IMR-90 (cell line): ENCODE results near the gene TRPM3. TPM values are rescaled to one million over a fixed set of nuclear protein-coding genes. Genes with fewer than 3 reads are reported as not detected.

ENCODE experiments used
- ATAC-seq: fragments of 200-7000 bp; cut with Tn5 transposase; 2 replicates; pipeline ENCODE4 v1.9.1; 2020; ENCODE audit warnings: low read depth, mild to moderate bottlenecking, moderate library complexity
- BruUV-seq: library from RNA; stranded (reverse); fragments of 400-500 nt; replicated peaks from 2 replicates; lab custom pipeline; 2021; lab: Mats Ljungman, UMichigan
- CTCF ChIA-PET: fragments of 300-600 bp; formaldehyde crosslinking; extraction: SDS; loops from one replicate; lab custom pipeline; 2021; ENCODE audit warnings: antibody characterized with exemption; lab: Yijun Ruan, JAX
- POLR2A ChIA-PET: fragments of 300-600 bp; sonication (Branson Sonifier 250); formaldehyde crosslinking; loops from one replicate; lab custom pipeline; 2022; ENCODE audit warnings: antibody characterized with exemption; ENCODE audit not compliant: unreplicated experiment; lab: Charles Lee
- DNase-seq: peaks from one replicate; pipeline ENCODE4 v3.0.0; 2013
- H2AFZ ChIP-seq: replicated peaks from 2 replicates; pipeline ENCODE3; 2013; ENCODE audit warnings: low read length, mild to moderate bottlenecking; ENCODE audit not compliant: poor library complexity
- H2AK5ac ChIP-seq: 2 replicates; pipeline ENCODE4 v1.6.1; 2013; ENCODE audit warnings: low read depth, low read length, inconsistent platforms
- H2AK9ac ChIP-seq: replicated peaks from 2 replicates; pipeline ENCODE3; 2013; ENCODE audit warnings: mild to moderate bottlenecking, low read depth, low read length, moderate library complexity; ENCODE audit not compliant: poor library complexity
- H2BK120ac ChIP-seq: 2 replicates; pipeline ENCODE4 v1.6.1; 2013; ENCODE audit warnings: low read depth, low read length, inconsistent platforms
- H2BK15ac ChIP-seq: 3 replicates; pipeline ENCODE4 v1.6.1; 2013; ENCODE audit warnings: low read depth, low read length, inconsistent platforms
- H2BK20ac ChIP-seq: 2 replicates; pipeline ENCODE4 v1.6.1; 2013; ENCODE audit warnings: low read depth, mild to moderate bottlenecking, inconsistent platforms, low read length, moderate library complexity
- H2BK5ac ChIP-seq: 2 replicates; pipeline ENCODE4 v1.6.1; 2013; ENCODE audit warnings: mild to moderate bottlenecking, low read depth, low read length, inconsistent platforms; ENCODE audit not compliant: poor library complexity, severe bottlenecking
- H3K14ac ChIP-seq: replicated peaks from 2 replicates; pipeline ENCODE4 v1.6.1; 2013; ENCODE audit warnings: low read depth, low read length, inconsistent platforms
- H3K18ac ChIP-seq: 2 replicates; pipeline ENCODE4 v1.6.1; 2013; ENCODE audit warnings: low read depth, low read length, control low read depth
- H3K23ac ChIP-seq: 2 replicates; pipeline ENCODE4 v1.6.1; 2013; ENCODE audit warnings: low read depth, low read length, inconsistent platforms
- H3K27ac ChIP-seq: 2 replicates; pipeline ENCODE4 v1.5.1; 2013; ENCODE audit warnings: mild to moderate bottlenecking, control low read depth, low read length; ENCODE audit not compliant: insufficient read depth
- H3K27me3 ChIP-seq: 2 replicates; pipeline ENCODE4 v1.6.1; 2013; ENCODE audit warnings: low read length; ENCODE audit not compliant: control insufficient read depth, insufficient read depth
- H3K36me3 ChIP-seq: 2 replicates; pipeline ENCODE4 v1.6.1; 2013; ENCODE audit warnings: low read length, mixed read lengths; ENCODE audit not compliant: control insufficient read depth, insufficient read depth
- H3K4ac ChIP-seq: 2 replicates; pipeline ENCODE4 v1.6.1; 2013; ENCODE audit warnings: low read depth, low read length, inconsistent platforms
- H3K4me1 ChIP-seq: 2 replicates; pipeline ENCODE4 v1.6.1; 2013; ENCODE audit warnings: low read length, mixed read lengths; ENCODE audit not compliant: control insufficient read depth, insufficient read depth
- H3K4me2 ChIP-seq: 2 replicates; pipeline ENCODE4 v1.6.1; 2013; ENCODE audit warnings: low read depth, mild to moderate bottlenecking, control low read depth, low read length, moderate library complexity
- H3K4me3 ChIP-seq: 2 replicates; pipeline ENCODE4 v1.5.1; 2013; ENCODE audit warnings: low read depth, mild to moderate bottlenecking, control low read depth, low read length, moderate library complexity; ENCODE audit not compliant: insufficient read depth
- H3K56ac ChIP-seq: 2 replicates; pipeline ENCODE4 v1.6.1; 2013; ENCODE audit warnings: low read length, inconsistent platforms; ENCODE audit not compliant: insufficient read depth; ENCODE audit errors: extremely low read depth
- H3K79me1 ChIP-seq, 2 experiments: 2 replicates each; pipeline ENCODE4 v1.6.1; 2013; ENCODE audit warnings: low read length in 2 of 2, inconsistent platforms in 1 of 2, low read depth in 1 of 2
- H3K9ac ChIP-seq: 2 replicates; pipeline ENCODE4 v1.6.1; 2013; ENCODE audit warnings: low read depth, low read length, control low read depth
- H3K9me1 ChIP-seq: 2 replicates; pipeline ENCODE4 v1.6.1; 2013; ENCODE audit warnings: low read length, inconsistent platforms; ENCODE audit not compliant: insufficient read depth
- H3K9me3 ChIP-seq: 2 replicates; pipeline ENCODE4 v1.6.1; 2013; ENCODE audit warnings: low read length; ENCODE audit not compliant: control insufficient read depth, insufficient read depth
- H4K20me1 ChIP-seq: 2 replicates; pipeline ENCODE4 v1.6.1; 2013; ENCODE audit warnings: low read length, inconsistent platforms; ENCODE audit not compliant: insufficient read depth
- H4K5ac ChIP-seq: 2 replicates; pipeline ENCODE4 v1.6.1; 2013; ENCODE audit warnings: mild to moderate bottlenecking, low read depth, low read length, control low read depth
- H4K8ac ChIP-seq, 2 experiments: 2 replicates each; pipeline ENCODE4 v1.6.1; 2013; ENCODE audit warnings: low read depth in 2 of 2, low read length in 2 of 2, control low read depth in 1 of 2, inconsistent platforms in 1 of 2
- H4K91ac ChIP-seq: 2 replicates; pipeline ENCODE4 v1.6.1; 2013; ENCODE audit warnings: low read depth, low read length, inconsistent platforms; ENCODE audit not compliant: insufficient read depth
- FOS ChIP-seq: fragments of 150-350 bp; IDR thresholded peaks from 2 replicates; pipeline ENCODE4 v1.6.1; 2016; ENCODE audit warnings: low read depth, low read length
- RAD21 ChIP-seq: IDR thresholded peaks from 2 replicates; pipeline ENCODE4 v1.6.1; 2012; ENCODE audit warnings: low read length, improper control_type of control experiment
- WGBS, 2 experiments: methylation state at CpG; one replicate each; pipeline versions ENCODE4 v1.1.5 to v1.1.7; 2013; ENCODE audit warnings: missing lambda C conversion rate in 2 of 2; ENCODE audit not compliant: insufficient read length in 1 of 2; ENCODE audit errors: extremely low coverage in 2 of 2; 5-methylcytosine and 5-hydroxymethylcytosine counted together
- dilution Hi-C: fragments of 300-500 bp; cut with HindIII; formaldehyde crosslinking; loops from one replicate; pipeline ENCODE4 v1.14.3; 2018; ENCODE audit warnings: low sequenced_read_pairs; ENCODE audit not compliant: unreplicated experiment
- in situ Hi-C: fragments of 300-500 bp; cut with MboI; formaldehyde crosslinking; loops from 3 replicates; pipeline ENCODE4 v1.14.3; 2019; ENCODE audit warnings: low sequenced_read_pairs, inconsistent platforms, mixed read lengths
- intact Hi-C: fragments of 100-400 bp; cut with micrococcal nuclease; formaldehyde crosslinking; loops from 2 replicates; pipeline ENCODE4 v1.10.0; 2022
- polyA plus RNA-seq, 3 experiments: library from polyadenylated mRNA; depleted of rRNA; stranded (reverse); fragments of >200 nt; gene quantifications; 2 replicates each; pipeline ENCODE4 v1.2.3, GENCODE V29; 2012; ENCODE audit warnings: low replicate concordance in 1 of 3
- total RNA-seq: library from RNA; depleted of rRNA; stranded (reverse); fragments of >200 nt; gene quantifications from 2 replicates; pipeline ENCODE4 v1.2.3, GENCODE V29; 2012

The TRPM3 gene
- total and polyA plus RNA-seq, 2 of the 4 experiments (the other 2 are of a cell fraction) = not detected

- TF ChIP-seq RAD21 (no peak), FOS (no peak)
- no peak overlapping the region for H2AFZ ChIP-seq
- no peak overlapping the region for H3K4me3 ChIP-seq
- WGBS, 2 experiments = no CpG with 5 or more reads among the region's 2 CpGs
- no peaks in the 10 kb centered on the region for H3K27me3 ChIP-seq
- H3K18ac ChIP-seq = no peak overlapping the region
- no peak overlapping the region for H3K4me2 ChIP-seq
- H2BK20ac ChIP-seq = no peak overlapping the region
- no peak overlapping the region for H4K5ac ChIP-seq
- H3K79me1 ChIP-seq = no peaks in the 10 kb centered on the region
- no peak overlapping the region for H4K91ac ChIP-seq
- intact Hi-C loops (no loop called here), in situ Hi-C loops (no loop called here), dilution Hi-C loops (no loop called here)
- no TSS peak for BruUV-seq
- H3K9ac ChIP-seq = no peak overlapping the region
- H3K4ac ChIP-seq = no peak overlapping the region
- H2BK120ac ChIP-seq = no peak overlapping the region
- no peak overlapping the region for H3K56ac ChIP-seq
- no peak overlapping the region for H2AK9ac ChIP-seq
- H2BK5ac ChIP-seq = no peak overlapping the region
- no peaks in the 10 kb centered on the region for H4K20me1 ChIP-seq
- H3K9me1 ChIP-seq = no peaks in the 10 kb centered on the region
- no peak overlapping the region for H3K27ac ChIP-seq
- no peak overlapping the region for H3K23ac ChIP-seq
- H3K36me3 ChIP-seq = no peaks in the 10 kb centered on the region
- H3K4me1 ChIP-seq = no peaks in the 10 kb centered on the region
- H2AK5ac ChIP-seq = no peak overlapping the region
- ChIA-PET CTCF (no interaction called here), POLR2A (no interaction called here)
- H3K14ac ChIP-seq = no peak overlapping the region
- H4K8ac ChIP-seq = no peak overlapping the region
- DNase-seq (no peak), ATAC-seq (no peak)
- H2BK15ac ChIP-seq = no peak overlapping the region
- no peaks in the 10 kb centered on the region for H3K9me3 ChIP-seq
Measured at GRCh38 chr9:70795841-70796240, 325.6 kb downstream of the TRPM3 start.
